Erythroblast (primary cell): Measurements from ENCODE around the gene MGLL.

Experiments
- GATA1 ChIP-seq: IDR thresholded peaks from 2 replicates; pipeline ENCODE4 v1.6.1; 2011; ENCODE audit warnings: low read depth, mild to moderate bottlenecking, control low read depth, low read length, moderate library complexity
- POLR2A ChIP-seq: IDR thresholded peaks from 2 replicates; pipeline ENCODE4 v1.6.1; 2011; ENCODE audit warnings: mild to moderate bottlenecking, low read length

DNA sequence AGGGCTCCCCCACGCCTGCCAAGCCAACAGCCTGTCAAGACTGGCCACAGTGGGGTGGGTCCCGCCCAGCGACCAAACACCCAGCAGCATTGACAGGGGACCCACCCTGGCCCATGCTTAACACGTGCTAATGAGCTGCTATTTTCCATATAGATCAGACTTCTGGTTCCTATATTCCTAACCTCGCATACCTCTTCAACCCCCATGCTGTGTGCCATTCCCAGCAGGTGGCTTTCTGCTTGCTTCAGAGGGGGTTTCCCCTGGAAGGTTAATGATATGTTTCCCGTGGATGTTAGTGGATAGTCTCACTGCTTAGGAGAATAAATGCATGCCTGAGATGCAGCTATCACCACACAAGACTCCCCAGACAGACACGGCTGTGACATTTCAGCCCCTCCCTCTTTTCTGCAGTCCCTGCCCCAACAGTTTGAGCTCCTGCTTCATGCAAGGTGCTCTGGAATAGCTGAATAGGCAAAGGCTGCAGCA lies 37.9 kb upstream of the MGLL start:
- TF ChIP-seq POLR2A, result no peak
- TF ChIP-seq GATA1, result no peak
